Stimulated activated CD4-positive, alpha-beta T cell treated with anti-CD3 and anti-CD28 coated beads, Interleukin-4, amount 100 ng/mL, for 24 hours (primary cell): ENCODE measurements around the gene SH3PXD2B.
"Not testable (repeated sequence)": the region's sequence is repeated elsewhere in the genome, so short reads cannot be mapped to it uniquely, and the experiment has no call there.

ENCODE experiments used
- DNase-seq: peaks from one replicate; pipeline ENCODE4 v3.0.0-alpha.2; 2020

SH3PXD2B gene

DNA sequence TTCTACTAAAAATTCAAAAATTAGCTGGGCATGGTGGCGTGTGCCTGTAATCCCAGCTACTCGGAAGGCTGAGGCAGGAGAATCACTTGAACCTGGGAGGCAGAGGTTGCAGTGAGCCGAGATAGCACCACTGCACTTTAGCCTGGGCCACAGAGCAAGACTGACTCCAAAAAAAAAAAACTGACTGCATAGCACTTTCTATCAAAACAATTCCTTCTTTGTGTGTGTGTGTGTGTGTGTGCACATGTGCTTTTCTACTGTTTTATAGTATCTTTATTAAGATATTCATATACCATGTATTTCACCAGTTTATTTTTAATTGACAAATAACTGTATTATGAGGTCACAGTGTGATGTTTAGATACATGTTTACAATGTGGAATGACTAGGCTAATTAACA is 167.2 kb downstream of the SH3PXD2B start:
- not testable (repeated sequence) for DNase-seq

DNA sequence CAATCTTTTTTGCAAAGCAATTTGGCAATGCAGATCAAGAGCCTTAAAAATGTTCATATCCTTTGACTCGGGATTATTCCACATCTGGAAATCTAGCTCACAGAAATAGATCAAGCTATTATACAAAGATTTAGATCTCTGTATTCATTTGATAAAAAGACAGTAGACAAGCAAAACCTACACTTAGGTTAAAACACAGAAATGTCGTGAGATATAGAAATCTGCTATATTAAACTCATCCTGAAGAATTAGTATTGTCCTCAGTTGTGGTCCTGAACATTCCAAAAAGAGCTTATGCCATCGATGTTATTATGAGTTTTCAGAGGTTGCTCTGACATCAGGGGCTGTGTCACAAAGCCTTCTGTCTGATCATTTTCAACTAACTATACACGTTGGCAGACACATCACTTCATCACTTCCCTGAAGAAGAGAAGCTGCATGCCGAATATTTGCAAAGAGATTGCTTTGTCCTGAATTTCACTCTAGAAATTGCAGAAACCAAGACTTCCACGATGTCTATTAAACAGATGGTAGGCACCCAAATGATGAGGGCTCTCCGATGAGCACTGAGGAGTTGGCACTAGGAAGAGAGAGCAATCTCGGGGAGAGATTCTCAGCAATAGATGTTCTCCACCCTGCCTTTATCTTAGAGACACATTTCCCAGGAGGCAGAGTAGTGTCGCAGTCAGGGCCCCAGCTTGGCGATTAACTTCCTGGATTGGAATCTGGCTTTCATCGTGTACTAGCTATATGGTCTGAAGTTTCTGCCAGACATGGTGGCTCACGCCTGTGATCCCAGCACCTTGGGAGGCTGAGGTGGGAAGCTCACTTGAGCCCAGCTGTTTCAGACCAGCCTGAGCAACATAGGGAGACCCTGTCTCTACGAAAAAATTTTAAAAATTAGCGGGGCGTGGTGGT is 168.8 kb downstream of the SH3PXD2B start:
- no peak for DNase-seq

DNA sequence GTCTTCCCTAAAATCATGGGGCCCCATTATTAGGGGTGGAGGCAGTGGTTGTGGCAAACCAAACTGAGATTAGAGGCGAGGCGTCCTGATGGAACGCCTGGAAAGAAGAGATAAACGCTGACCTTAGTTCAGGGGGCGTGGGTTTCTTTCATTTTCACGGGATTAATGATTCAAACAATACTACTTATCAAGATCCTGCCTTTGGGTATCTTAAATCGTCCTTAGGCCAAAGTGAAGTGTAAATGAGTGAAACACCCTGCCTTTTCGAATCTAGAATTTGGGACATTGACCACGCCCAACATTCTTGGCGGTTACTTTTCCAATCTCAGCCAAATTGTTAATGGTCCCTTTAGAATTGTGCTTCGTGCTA is 169.7 kb downstream of the SH3PXD2B start:
- peak; percentile 14 for DNase-seq

DNA sequence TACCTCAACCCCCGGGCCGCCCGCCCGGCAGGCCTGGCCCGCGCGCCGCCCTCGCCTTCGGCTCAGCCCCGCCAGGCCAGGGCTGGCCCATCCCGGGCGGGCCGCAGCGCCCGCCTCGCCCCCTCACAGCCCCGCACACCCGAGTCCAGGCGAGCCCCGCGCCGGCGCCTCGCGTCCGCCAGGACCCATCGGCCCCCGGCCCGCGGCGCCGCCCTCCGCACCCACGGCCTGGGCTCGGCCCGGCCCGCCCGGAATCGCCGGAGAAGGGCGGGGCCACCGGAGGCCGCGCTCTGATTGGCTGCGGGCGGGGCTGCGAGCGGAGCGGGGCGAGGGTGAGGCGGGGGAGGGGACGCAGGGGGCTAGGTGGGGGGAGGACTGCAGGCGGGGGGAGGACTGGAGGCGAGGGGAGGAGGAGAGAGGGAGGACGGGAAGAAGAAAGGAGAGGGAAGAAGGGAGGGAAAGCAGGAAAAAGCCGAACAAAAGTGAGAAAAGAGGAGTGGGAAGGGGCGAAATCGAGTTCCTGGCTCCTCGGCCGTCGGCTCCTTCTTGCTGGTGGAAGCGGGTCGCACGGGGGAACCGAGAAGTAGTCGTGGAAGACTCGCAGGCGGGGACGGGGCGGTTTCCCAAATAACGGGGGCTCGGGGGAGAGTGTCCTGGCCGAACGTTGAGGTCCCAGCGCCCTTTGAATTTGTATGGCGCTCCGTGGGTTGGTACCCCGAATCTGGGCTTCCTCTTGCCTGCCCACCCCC is 170.3 kb downstream of the SH3PXD2B start:
- DNase-seq, result peak; percentile 77

DNA sequence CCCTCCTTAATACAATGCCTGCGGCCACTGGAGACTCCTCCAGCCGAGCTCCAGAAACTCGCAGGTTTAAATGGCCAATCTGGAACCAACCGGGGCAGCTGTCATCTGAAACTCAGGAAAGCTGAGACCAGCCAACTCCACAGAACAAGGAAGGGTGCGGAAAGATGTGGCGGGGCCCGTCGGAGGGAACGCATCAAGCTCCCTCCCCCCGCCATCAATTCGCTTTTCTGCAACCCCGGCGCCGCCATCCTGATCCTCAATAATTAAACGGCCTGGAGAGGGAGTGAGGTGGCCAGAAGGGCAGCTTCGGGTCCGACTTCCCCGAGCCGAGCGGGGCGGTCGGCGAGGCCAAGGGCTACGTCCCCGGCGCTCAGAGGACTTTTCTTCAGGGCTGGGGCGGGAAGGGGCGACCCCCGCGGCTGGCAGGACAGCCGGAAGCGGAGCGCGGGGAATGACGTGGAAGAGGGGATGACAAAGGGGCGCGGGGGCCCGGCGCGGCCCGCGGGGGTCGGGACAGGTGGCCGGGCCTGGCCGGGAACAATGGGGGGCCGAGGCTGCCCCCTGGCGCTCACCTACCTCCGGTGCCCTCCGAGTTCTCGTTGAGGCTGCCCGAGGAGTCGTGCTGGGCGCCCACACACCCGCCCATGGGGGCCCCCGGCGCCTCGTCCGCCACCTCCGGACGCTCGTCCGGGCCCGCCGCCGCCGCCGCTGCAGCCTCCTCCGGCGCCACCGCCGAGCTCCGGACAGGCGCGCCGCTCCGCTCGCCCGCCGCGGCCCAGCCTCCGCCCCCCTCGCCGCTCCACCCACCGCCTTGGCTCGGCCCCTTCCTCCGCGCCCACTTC is 171.1 kb downstream of the SH3PXD2B start, which contains the start of gene UBTD2:
UBTD2 (minus strand) TSS at position 745 of the 842 bp plus-strand sequence; CDS start at position 646, 99 bp downstream.
- peak; percentile 71 for DNase-seq

DNA sequence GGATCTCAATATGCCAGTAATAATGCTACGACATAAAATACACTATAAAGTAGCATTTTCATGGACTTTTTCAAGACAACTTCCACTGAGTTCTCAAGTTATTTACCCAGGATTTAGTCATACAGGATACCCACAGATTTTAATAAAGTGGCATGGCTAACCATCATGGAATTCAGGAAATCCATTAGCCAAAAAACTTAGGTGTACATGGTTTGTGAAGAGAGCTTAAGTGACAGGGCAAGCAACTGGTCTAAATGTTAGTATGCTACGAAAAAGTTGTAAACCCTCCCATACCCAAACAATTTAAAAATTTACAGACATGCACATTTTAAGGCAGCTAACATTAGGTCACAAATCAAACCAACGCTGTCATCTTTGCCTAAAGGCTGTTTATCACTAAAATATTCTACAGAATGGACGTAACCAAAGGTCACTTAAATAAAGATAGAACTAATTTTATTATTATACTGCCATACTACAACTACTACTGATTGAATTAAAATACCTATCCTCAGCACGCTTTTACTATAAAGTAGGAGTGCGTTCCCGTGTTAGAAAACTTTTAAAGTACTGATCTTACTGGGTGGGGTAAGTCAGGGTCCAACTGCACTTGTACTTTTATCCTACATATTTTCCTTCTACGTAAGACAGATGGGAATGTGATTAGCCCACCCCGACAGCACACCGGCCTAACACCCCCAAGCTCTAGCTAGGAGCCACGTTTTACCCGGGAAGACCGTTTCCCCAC is 171.9 kb downstream of the SH3PXD2B start:
- DNase-seq, result no peak

DNA sequence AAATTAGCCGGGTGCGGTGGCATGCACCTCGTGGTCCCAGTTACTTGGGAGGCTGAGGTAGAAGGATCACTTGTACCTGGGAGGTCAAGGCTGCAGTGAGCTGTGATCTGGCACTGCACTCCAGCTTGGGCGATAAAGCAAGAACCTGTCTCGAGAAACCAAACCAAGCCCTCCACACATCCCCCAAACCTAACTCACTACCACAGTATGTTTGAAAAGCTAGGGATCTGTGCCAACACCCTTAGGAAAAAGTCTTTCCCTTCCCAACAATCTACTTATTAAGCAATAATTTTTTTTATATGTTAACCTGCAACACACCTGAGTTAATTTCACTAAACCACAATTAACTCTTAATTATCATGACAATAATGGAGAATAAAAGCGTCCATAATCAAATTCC is 173.0 kb downstream of the SH3PXD2B start:
- no peak for DNase-seq

DNA sequence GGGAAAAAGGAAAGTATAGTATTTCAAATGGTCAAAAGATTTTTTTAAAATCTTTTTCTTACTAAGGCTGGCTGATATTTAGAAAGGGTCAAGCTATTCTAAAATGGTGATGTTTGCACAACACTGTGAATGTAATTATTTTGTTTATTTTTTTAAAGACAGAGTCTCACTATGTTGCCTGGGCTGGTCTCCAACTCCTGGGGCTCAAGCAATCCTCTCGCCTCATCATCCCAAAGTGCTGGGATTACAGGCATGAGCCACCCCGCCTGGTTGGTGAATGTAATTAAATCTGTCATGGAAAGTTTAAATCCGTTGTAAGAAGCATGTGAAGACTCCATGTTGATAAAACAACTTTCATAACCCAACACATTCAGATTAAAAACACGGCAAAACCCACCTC is 173.4 kb downstream of the SH3PXD2B start:
- DNase-seq, result no peak

DNA sequence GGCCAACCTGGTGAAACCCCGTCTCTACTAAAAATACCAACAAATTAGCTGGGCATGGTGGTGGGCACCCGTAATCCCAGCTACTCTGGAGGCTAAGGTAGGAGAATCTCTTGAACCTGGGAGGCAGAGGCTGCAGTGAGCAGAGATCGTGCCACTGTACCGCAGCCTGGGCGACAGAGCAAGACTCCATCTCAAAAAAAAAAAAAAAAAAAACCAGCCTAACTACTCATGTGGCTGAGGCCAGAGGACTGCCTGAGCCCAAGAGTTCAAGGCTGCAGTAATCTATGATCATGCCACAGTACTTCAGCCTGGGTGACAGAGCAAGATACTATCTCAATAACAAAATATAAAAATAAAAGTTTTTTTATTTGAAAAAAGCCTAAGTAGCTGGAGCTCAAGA is 174.0 kb downstream of the SH3PXD2B start:
- no peak for DNase-seq

DNA sequence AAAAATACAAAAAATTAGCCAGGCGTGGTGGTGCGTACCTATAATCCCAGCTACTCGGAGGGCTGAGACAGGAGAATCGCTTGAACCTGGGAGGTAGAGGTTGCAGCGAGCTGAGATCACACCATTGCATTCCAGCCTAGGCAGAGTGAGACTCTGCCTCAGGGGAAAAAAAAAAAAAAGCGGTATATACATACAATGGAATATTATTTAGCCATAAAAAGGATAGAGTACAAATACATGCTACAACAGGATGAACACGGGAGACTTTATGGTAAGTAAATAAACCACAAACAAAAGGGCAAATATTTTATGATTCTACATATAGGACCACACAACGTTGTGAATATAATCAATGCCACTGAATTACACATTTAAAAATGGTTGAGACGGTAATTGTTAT is 176.0 kb downstream of the SH3PXD2B start:
- no peak for DNase-seq

DNA sequence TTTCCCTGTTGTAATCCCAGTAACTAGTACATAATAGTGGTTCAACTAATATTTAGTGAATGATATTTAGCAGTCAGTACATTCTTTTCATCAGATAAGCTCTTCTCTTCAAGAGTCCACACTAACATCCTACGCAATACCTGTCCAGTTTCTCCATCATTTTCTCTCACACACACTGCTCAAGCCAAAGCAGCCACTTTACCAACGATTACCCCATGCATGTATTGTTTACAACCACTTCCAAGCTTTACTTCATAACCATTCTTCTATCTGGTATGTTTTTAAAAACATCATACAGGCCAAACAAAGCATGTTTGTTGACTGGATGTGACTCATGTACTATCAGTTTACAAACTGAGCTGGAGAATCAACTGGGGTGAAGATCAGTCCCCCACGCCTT is 178.1 kb downstream of the SH3PXD2B start:
- no peak for DNase-seq
